K562 (cell line): Measurements from ENCODE around the gene SHROOM3. TPM values are rescaled to one million over a fixed set of nuclear protein-coding genes. Genes with fewer than 3 reads are reported as not detected.

Experiments
- AFF1 ChIP-seq, 2 experiments: fragments of 450-650 bp; IDR thresholded peaks; 2 replicates each; pipeline ENCODE4 v1.6.1; 2018; ENCODE audit warnings: mild to moderate bottlenecking in 2 of 2, low read depth in 1 of 2; ENCODE audit not compliant: partially characterized antibody in 2 of 2
- ASH1L ChIP-seq: fragments of 450-650 bp; IDR thresholded peaks from 2 replicates; pipeline ENCODE4 v1.6.1; 2018; ENCODE audit warnings: borderline replicate concordance, mild to moderate bottlenecking, low read depth; ENCODE audit not compliant: partially characterized antibody
- CBX3 ChIP-seq, 2 experiments: IDR thresholded peaks; 1 replicate in 1 of 2; 2 replicates in 1 of 2; pipeline ENCODE4 v1.6.1; 2012; ENCODE audit warnings: inconsistent platforms in 2 of 2, low read length in 2 of 2, borderline replicate concordance in 1 of 2, control low read depth in 1 of 2
- CUX1 ChIP-seq: fragments of 200-800 bp; sonication (Bioruptor generic); IDR thresholded peaks from 2 replicates; pipeline ENCODE4 v1.6.1; 2016; ENCODE audit warnings: missing genetic modification characterization, missing compliant biosample characterization
- ELF1 ChIP-seq: fragments of 200-800 bp; sonication (Bioruptor generic); IDR thresholded peaks from 2 replicates; pipeline ENCODE4 v1.6.1; 2016; ENCODE audit warnings: missing genetic modification characterization, missing compliant biosample characterization
- FOSL1 ChIP-seq: fragments of 200-800 bp; sonication (Bioruptor generic); conservative IDR thresholded peaks from 2 replicates; pipeline ENCODE4 v1.6.1; 2016; ENCODE audit warnings: missing genetic modification characterization, missing compliant biosample characterization
- FOXK1 ChIP-seq: sonication (generic); formaldehyde crosslinking; IDR thresholded peaks from 2 replicates; pipeline ENCODE4 v1.8.0; 2022; ENCODE audit warnings: missing genetic modification reagents, mild to moderate bottlenecking, borderline replicate concordance
- HDAC2 ChIP-seq: fragments of 450-650 bp; IDR thresholded peaks from 2 replicates; pipeline ENCODE4 v1.6.1; 2016; ENCODE audit warnings: mild to moderate bottlenecking
- IFI16 ChIP-seq: fragments of 250-450 bp; sonication (Bioruptor Pico); IDR thresholded peaks from 2 replicates; pipeline ENCODE4 v2.1.2; 2022; ENCODE audit warnings: mild to moderate bottlenecking, inconsistent platforms
- IRF9 ChIP-seq: fragments of 450-650 bp; IDR thresholded peaks from 2 replicates; pipeline ENCODE4 v1.6.1; 2016; ENCODE audit warnings: missing biosample characterization, missing genetic modification characterization
- MEF2A ChIP-seq: IDR thresholded peaks from 2 replicates; pipeline ENCODE4 v1.6.1; 2011; ENCODE audit warnings: low read depth, mild to moderate bottlenecking, low read length, moderate library complexity; ENCODE audit not compliant: control insufficient read depth
- NONO ChIP-seq, 2 experiments: fragments of 200-400 bp in 1 of 2; fragments of 450-650 bp in 1 of 2; formaldehyde crosslinking in 1 of 2; IDR thresholded peaks; 2 replicates each; pipeline ENCODE4 v1.6.1; 2017; ENCODE audit warnings: low read depth in 2 of 2, mild to moderate bottlenecking in 2 of 2, moderate library complexity in 2 of 2, low read length in 1 of 2
- NUFIP1 ChIP-seq: fragments of 450-650 bp; IDR thresholded peaks from 2 replicates; pipeline ENCODE4 v1.6.1; 2018; ENCODE audit not compliant: partially characterized antibody
- SETDB1 ChIP-seq: IDR thresholded peaks from one replicate; pipeline ENCODE4 v1.6.1; 2012; ENCODE audit warnings: low read length, control low read depth, inconsistent platforms
- TRIM24 ChIP-seq, 2 experiments: fragments of 450-650 bp; IDR thresholded peaks; 2 replicates each; pipeline ENCODE4 v1.6.1; 2016
- TRIM28 ChIP-seq: fragments of 450-650 bp; IDR thresholded peaks from 2 replicates; pipeline ENCODE4 v1.6.1; 2017
- polyA plus RNA-seq, 8 experiments: library from polyadenylated mRNA; depleted of rRNA in 4 of 8; stranded (reverse) in 5 of 8; unstranded in 3 of 8; fragments of >200 nt; fragmentation: Nextera tagmentation in 2 of 8; fragmentation: Illumina TruSeq in 1 of 8; extraction: Ambion mirVana in 2 of 8; extraction: Trizol in 1 of 8; gene quantifications; 2 replicates each; pipeline versions ENCODE4 v1.2.1 to v1.2.3, GENCODE V29; 2011 to 2014; ENCODE audit warnings: inconsistent platforms in 1 of 8, missing spikeins in 1 of 8
- total RNA-seq, 7 experiments: library from RNA; depleted of rRNA in 6 of 7; stranded (reverse); fragments of >200 nt in 6 of 7; fragmentation: Illumina TruSeq in 2 of 7; extraction: Trizol in 2 of 7; gene quantifications; 2 replicates each; pipeline versions ENCODE4 v1.2.1 to v1.2.3, GENCODE V29; 2011 to 2021; ENCODE audit warnings: low replicate concordance in 1 of 7

SHROOM3 gene
- total and polyA plus RNA-seq, 9 of the 15 experiments (the other 6 are each of a cell fraction or from before 2014, with no cell fraction given): 0.01 to 0.07 TPM; not detected in 7

- TF ChIP-seq NONO (IDR thresholded peaks at IDR 0.05; ENCODE audit: low read depth in 2 of 2, low read length in 1 of 2): no peak
- TF ChIP-seq ELF1 (tag): 0 out of 2 replicates have a peak, but pooled peaks have one; percentile 19
- no peak for TF ChIP-seq CBX3 (IDR thresholded peaks at IDR 0.05; ENCODE audit: borderline replicate concordance in 1 of 2, low read length in 2 of 2)
- TF ChIP-seq CUX1 (CRISPR knock-in tag): no peak
- 0 out of 2 replicates have a peak, but pooled peaks have one; percentile 39 for TF ChIP-seq TRIM28
- TF ChIP-seq TRIM24 (IDR thresholded peaks at IDR 0.05): peak in 1 of 2 experiments; percentile 71; a peak in 1 of 4 replicates
- TF ChIP-seq HDAC2: peak; percentile 38; the same call in 1 of the 2 replicates
- no peak for TF ChIP-seq FOXK1
- no peak for TF ChIP-seq AFF1 (IDR thresholded peaks at IDR 0.05; ENCODE audit: low read depth in 1 of 2, partially characterized antibody in 2 of 2)
- no peak for TF ChIP-seq NUFIP1
- no peak for TF ChIP-seq ASH1L
- TF ChIP-seq MEF2A: no peak
- peak; percentile 70 for TF ChIP-seq FOSL1
- no peak for TF ChIP-seq IFI16 (CRISPR knock-in tag)
- no peak for TF ChIP-seq IRF9 (tag)
- no peak for TF ChIP-seq SETDB1
Measured at GRCh38 chr4:76772498-76773106, 337.6 kb downstream of the SHROOM3 start (continued).
